ENCODE results near the gene KIF25.

KIF25 gene

DNA sequence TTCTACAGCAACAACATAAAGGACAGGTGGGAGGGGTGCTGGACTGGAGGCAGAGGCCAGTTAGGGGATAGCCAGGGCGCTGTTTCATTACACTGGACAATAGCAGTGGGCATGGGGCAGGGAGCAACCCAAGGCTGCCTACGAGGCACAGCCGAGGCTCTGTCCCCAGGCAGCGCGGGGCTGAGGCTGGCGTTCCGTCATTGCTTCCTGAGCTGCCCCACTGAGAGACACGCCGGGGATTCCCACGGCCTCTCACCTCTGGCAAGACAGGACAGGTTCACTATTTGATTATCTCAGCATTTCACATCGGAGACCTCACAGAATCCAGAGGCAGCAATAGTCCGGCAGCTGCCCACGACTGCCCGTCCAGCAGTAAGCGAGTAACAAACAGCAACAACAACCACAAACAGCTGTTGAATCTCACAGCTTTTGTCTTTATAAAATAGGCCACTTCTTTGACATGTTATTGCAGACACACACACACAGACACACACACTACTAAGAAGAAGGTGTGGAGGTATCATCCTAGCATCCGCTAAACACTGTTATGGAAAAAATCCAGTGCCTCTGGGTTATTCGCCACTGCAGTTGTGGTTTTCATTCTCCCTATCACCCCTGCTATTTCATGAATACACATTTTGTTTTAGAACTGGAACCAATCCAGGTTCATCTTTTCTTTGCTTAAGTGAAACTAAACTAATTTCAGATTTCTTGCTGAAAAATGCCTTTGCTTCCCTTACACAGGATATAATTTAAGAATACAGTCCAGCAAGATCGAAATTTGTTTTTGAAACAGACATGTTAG is 19.5 kb downstream of the KIF25 start:
- DNase-seq = no peak

DNA sequence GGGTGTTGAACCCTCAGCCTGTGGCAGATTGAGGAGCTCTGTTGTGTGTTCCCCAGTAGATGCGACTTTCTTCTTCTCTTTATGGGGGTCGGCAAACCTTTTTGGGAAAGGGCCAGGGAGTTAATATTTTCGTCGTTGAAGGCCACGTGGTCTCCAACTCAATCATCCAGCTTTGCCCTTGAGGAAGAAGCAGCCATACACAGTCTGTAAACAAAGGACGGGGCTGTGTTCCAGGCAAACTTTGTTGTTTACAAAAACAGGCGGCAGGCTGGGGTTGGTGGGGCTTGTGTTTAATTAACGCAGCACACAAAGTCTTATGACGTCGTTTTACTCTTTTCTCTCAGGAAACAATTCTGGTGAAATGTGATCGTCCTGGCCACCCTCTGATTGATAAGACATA is 20.2 kb downstream of the KIF25 start:
- no peak for DNase-seq

DNA sequence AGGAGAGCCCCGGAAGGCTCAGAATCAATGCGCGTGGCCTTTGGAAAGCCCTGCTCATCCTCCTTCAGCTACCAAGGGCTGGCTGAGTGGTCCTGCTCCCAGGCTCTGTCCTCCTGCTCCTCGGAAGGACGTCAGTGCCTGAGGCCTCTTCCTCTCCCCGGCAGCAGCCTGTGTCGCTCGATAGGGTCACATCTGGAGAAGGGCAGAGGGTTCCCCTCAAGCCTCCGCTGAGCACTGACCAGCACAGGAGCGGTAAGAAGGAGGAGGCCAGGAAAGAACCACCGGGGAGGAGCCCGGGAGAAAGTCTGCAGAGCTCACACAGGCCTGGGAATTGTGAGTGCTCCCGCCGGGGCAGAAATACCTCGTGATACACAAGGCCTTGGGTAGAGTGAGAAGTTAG is 21.2 kb downstream of the KIF25 start:
- DNase-seq = no peak

DNA sequence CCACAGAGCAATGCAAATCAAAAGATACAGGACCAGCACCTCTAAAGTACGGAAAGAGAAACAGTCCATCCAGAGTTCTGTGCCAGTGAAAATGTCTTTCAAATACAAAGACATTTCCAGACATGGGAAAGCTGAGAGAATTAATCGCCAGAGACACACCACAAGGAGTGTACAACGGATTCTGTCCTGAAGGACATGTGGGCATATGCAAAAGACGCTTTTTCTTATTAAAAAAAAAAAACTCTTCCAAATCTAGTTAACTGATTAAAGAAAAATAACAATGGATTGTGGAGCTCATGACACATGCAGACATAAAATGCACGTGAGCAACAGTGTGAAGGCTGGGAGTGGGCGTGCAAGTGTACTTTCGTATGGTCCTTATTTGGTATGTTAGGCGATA is 22.8 kb downstream of the KIF25 start:
- DNase-seq = no peak

DNA sequence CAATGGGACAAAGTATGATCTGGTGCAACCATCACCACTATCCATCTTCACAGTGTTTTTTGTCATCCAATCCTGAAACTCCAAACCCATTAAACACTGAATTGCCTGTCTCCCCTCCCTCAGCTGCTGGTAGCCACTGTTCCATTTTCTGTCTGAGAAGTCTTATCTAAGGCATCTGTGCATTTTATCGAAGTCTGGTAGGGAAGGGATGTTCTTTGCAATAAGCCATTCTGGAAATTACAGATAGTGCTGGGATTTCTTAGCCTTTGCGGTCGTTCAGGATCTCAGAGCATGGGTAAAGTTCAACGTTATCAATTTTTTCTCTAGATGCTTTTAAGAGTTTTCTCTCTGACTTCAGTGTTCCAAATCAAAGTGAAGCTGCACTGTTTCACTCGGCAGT is 24.1 kb downstream of the KIF25 start:
- DNase-seq = no peak

DNA sequence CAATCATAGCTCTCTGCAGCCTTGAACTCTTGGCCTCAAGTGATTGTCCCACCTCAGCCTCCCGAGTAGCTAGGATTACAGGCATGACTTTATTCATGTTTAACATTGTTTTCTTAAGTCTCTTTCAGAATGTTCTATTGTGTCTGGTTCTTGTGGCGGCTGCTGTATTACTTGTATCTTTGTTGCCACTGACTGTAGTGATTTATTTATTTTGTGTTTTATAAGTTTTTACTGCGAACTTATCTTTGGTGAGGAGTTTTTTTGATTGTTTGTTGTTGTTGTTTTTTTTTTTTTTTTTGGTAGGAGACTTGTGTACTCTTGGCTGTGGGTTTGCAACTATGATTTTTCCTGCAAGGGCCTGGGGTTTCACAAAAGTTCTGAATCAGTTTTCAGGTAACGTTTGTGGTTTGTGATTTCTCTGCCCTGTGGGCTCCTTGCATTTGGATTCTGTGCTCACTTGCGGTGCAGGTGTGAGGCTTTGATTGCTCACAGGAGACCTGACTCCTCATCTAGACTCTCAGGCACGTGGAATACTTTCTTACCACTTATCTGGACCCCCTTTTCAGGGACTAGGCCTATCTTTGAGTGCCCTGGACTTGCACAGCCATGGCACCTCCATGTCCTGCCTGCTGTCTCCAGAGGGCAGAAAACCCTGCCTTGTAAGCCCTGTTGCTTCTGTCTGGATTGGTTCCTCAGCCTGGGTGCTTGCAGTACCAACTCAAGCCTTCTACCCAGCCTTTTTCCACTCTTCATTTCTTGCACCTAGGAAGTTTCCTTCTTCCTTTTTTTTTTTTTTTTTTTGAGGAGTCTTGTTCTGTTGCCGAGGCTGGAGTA is 25.2 kb downstream of the KIF25 start:
- DNase-seq = no peak

DNA sequence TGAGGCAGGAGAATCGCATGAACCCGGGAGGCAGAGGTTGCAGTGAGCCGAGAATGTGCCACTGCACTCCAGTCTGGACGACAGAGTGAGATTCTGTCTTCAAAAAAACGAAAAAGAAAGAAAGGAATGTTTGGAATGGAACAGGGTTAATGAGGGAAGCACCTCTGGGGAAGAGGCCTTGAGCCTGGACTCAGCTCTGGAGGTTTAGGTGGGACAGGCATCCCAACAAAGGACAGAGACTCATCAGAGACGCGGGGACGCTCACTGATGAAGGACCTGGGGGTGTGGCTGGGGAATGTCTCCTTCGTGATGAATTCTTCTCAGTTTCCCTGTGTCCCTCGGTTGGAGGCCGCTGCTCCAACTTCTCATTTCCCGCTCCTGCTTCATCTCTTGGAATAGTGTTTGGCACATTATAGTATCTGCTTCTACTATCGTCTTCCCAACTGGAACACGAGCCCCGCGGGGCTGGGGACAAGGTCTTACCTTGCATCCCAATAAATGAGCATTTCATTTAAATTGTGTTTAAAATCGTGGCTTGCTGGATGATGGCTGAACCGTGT is 27.6 kb downstream of the KIF25 start:
- no peak for DNase-seq

DNA sequence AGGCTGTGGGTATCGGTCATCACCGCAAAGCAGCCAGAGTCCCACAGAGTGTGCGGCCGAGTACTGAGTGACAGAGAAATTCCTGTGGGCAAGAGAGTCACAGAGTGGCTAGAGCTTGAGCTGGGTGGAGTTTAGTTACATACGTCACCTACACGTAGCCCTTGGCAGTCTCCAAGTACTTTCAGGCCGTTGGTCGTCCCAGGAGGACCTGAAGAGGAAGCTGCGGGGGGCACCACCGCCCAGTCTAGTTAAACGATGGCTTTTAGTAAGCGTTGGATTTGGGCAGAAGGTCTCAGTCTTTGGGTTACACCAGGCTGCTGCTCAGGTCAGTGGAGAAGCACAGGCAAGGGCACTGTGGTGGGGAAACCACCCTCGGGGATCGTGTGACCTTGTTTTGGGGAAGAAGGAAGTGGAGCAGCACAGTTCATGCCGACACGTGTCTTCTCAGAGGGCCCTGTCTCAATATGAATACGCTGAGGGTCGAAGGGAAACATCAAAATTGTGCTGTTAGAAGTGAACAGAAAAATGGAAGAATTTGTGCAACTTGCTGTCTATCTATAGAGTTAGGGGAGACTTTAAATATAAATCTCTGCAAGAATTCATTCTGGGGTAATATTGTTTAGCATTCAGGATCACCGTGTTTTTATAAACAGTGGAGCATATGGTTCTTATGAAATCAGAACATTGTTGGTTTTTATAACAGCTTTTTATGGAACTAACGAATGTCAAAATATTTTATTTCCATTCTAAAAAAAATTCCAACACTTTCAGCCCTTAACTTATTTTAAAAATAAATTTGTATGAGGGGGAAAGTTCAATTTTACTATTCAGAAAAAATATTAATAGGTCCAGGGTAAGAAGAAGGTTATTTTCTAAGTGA is 28.6 kb downstream of the KIF25 start:
- no peak for DNase-seq

DNA sequence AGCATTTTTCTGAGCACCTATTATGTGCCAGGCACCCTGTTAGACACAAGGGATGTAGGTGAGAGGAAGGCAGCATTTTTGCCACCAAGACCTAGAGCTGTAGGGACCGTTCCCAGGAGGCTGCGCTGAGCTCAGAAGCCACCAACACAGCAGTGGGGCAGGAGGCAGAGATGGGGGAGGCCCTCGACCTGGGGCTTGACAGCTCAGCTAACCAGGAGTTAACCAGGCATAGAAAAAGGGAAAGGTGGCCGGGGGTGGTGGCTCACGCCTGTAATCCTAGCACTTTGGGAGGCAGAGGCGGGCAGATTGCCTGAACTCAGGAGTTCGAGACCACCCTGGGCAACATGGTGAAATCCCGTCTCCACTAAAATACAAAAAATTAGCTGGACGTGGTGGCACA is 29.5 kb downstream of the KIF25 start:
- DNase-seq = no peak

DNA sequence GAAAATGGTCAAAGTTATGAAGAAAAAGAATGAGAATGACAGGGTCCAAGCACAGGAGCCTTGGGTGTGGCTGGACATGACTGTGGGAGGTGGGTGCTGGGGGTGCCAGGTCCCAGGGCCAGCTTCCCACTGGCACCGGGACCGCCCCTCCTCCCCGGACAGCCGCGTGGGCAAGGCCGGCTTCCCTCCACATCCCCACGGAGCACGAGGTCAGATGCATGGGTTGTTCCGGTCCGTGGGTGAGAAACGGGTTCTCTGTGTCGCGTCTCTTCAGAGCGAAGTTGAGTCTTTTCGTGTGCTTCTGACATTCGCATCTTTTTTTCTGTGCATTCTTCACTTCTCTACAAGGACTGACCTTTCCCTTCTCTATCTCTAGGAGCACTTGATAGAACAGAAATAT is 30.1 kb downstream of the KIF25 start:
- no peak for DNase-seq

DNA sequence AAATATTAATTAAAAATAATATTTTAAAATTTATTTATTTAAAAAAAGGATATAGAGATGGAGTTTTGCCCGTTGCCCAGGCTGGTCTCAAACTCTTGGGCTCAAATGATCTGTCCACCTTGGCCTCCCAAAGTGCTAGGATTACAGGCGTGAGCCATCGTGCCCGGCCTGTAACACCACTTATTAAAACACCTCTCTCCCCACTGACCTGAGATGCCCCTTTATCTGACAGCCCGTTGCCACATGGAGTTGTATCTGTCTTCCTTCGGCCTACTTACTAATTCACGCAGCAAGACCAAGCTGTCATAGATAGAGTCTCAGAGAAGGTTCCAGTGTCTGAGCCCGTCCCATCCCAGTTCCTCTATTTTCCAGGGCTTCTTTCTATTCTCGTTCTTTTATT is 30.7 kb downstream of the KIF25 start:
- DNase-seq = no peak

DNA sequence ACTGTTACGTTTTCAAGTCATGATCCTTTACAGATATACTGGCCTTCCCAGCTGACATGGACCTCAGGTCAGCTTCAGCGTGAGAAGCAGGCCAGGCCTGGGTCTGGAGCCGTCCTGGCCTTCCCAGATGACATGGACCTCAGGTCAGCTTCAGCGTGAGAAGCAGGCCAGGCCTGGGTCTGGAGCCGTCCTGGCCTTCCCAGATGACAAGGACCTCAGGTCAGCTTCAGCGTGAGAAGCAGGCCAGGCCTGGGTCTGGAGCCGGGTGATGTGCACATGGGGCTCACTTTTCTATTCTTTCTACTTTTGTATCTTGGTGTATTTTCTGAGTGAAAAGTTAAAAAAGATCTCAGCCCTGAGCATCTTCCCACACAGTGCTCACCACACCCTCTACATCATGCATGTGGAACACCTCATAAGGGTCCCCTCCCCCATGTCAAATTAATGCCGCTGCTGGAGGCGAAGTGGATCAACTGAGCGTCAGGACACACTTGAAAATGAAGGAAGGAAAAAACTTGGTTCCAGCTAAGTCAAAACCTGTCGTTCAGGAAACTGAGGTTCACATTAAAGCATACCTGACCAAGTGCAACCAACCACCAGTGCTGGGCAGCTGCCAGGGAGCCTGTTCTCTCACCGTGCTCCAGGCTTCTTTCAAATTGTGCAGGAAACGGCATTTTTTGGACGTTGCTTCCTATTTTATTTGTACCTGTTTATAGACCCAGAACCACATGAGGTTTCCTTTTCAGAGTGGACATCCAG is 32.2 kb downstream of the KIF25 start:
- no peak for DNase-seq

DNA sequence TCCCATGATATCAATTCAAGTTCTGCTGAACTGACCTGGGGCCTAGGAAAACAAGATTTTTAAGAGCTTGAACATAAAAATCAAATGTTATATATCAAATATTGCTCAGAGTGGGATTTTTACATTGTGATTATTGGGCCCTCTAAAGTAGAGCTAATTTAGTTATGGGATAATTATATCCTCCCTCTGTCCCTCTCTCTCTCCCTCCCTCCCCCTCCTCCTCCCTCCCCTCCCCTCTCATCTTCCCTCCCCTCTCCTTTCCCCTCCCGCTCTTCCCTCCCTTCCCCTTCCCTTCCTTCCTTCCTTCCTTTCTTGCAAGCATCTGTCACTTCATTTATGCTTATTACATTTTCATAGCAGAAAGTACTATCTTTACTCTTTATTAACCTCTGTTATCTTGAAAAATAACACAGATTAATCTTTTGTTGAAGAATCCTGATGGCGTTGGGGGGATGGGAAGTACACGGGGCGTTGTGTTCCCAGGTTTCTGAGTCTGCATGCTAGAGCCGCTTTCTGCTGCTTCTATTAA is 32.8 kb downstream of the KIF25 start:
- DNase-seq = no peak

DNA sequence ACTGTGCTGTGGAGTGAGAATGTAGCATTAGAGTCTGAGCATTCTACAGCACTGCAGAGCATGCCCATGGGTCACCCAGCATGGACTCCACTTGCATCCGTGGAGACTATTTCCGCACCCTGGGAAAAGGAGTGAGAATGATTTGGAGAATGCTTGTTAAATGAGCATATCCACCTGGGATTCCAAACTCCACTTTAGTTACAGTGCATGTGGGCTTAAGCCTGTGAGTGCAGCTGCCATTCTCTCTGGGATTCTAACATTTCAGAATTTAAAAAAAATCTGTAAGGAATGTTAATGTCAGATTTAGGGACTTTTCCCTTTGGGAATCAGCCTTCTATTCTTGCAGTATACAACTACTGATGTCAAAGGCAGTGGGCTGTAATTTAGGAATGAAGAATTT is 33.4 kb downstream of the KIF25 start:
- DNase-seq = no peak

DNA sequence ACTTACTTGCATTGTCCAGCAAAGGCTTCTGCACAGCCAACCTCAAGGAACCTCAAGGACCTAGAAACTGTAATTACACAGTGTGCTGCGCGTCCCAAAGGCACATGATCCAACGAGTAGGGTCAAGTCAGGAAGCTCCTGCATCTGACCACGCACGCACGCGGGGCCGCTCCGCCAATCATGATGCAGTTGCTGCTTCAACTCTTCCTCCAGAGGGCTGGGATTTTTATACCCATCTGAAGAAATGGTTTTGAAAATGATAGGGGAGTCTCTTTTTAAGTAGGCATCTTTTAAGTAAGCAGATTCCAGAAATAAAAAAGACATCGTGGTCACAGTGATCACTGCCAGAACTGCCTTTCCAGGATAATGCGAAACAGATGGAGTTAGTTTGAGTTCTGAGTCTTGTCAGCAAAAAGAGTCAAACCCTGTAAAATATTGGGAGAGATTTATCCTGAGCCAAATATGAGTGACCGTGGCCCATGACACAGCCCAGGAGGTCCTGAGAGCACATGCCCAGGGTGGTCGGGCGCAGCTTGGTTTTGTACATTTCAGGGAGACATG is 34.0 kb downstream of the KIF25 start:
- DNase-seq = no peak

DNA sequence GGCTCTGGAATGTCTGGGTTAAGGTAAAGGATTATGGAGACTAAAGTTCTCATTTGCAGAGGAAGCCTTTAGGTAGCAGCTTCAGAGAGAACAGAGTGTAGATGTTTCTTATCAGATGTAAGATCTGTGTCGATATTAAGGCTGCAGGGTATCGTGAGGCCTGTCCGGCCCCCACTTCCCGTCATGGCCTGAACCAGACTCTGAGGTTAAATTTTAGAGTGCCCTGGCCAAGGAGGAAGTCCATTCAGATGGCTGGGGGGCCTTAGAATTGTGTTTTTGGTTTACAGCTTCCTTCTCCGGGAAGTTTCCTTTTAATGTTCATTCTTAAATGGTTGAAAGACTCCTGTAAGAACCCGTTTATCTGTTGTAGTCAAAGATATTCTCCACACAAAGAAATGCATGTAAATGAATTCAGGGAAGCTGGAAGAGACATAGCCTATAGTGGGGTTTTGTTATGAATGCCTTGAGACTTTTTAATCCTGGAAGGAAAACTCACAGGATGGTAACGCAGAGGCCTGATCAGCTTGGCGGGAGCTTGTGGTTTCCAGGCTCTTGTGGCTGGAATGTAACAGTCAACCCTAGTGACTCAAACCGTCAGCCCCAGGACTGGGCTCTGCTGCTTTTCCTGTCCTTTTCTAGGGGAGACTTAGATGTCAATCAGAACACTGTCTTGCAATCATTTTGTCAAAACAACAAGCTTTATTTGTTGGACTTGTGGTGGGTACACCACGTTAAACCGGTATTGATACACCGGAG is 34.7 kb downstream of the KIF25 start:
- DNase-seq = no peak

DNA sequence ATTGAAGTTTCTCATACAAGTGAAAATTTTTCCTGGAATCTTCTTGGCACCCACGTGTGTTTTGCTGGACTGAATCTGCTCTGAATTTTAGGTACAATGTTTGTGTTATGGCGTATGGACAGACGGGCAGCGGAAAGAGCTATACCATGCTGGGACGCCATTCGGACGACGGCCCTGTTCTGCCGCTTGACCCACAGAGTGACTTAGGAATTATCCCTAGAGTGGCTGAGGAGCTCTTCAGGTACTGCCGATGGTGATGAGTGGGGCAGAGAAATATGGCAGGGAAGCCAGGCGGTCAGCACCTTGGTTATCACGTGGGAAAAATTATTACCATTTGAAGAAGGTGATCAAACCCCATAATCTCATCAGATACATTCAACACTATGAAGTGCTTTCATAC is 36.3 kb downstream of the KIF25 start:
- no peak for DNase-seq

DNA sequence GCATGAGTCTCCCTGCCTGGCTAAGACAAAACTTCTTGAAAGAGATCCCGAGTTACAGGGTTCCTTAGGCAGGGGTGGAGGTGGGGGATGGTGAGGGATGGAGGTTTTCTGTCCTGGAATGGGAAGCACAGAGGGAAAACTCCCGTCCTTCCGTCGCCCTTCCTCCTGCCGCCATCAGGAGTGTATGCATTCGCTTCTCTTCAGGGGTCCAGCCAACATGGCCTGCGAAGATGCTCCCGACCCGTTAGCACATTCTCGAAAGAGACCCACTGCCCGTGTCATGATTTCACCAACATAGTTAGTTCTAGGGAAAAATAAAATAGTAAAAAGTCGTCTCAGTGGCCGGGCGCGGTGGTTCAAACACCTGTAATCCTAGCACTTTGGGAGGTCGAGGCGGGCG is 37.1 kb downstream of the KIF25 start:
- no peak for DNase-seq

DNA sequence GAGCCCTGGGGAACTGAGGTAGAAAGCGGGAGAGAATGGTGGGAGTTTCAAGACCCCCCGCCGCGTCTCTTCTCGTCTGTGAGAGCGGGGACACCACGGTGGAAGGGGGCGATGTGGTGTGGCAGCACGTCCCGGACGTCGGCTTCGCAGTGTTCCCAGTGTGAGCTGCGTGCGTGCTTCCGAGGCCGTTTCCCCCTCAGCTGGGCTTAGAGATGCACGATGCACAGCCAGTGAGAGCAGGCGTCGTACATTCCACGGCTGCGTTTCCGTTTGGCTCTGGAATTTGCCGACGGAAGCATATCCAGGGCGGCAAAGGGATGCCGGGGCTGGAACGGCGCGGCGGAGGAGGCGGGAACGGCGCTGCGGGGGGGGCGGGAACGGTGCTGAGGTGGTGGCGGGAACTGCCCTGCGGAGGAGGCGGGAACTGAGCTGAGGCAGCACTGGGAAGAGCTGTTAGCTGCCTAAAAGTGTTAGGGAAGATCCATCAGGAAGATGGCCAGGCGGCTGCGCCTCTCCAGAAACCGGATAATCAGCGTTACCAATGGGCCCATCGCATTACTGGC is 37.7 kb downstream of the KIF25 start:
- peak; percentile 69 for DNase-seq

Measured in right kidney (tissue), 1 donor.